GM18870 (cell line): Measurements from ENCODE around the gene MAP1LC3B.
"Not testable (repeated sequence)": the region's sequence is repeated elsewhere in the genome, so short reads cannot be mapped to it uniquely, and the experiment has no call there.

Source experiments
- ATAC-seq: cut with Tn5 transposase; IDR thresholded peaks from one replicate; pipeline ENCODE4 v1.9.1; 2021; ENCODE audit warnings: moderate library complexity; ENCODE audit not compliant: unreplicated experiment

MAP1LC3B gene

DNA sequence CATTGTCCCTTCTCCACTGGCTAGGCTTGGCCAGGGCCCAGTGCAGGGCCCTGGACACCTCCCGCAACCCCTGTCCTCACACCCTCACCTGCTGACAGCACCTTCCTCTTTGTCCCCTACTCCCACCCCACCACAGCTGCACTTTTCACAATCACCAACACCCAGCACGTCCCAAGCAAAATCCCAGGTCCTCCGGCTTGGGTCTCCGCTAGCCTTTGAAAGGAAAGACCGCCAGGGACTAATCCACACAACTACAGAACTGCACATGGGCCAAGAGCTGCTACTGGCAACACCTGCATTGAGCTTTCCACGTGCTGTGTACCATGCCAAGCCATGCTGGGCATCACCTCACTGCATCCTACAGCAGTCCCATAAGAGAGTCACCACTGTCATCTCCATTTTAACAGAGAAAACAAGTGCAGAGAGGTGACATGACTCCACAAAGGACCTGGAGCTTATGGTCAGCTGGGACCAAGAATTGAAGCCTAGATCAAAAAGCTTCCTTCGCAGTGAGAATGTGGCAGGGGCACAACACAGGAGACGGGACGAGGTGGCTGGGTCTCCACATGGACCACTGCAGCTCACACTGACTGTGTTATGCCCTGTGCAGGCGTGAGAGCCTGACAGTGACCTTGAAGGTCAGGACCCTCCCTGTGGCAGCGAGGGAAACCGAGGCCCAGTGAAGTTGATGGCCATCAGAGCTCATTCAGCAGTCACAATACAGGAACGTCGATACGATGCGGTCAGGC lies 31.1 kb upstream of the MAP1LC3B start:
- ATAC-seq, result no peak

DNA sequence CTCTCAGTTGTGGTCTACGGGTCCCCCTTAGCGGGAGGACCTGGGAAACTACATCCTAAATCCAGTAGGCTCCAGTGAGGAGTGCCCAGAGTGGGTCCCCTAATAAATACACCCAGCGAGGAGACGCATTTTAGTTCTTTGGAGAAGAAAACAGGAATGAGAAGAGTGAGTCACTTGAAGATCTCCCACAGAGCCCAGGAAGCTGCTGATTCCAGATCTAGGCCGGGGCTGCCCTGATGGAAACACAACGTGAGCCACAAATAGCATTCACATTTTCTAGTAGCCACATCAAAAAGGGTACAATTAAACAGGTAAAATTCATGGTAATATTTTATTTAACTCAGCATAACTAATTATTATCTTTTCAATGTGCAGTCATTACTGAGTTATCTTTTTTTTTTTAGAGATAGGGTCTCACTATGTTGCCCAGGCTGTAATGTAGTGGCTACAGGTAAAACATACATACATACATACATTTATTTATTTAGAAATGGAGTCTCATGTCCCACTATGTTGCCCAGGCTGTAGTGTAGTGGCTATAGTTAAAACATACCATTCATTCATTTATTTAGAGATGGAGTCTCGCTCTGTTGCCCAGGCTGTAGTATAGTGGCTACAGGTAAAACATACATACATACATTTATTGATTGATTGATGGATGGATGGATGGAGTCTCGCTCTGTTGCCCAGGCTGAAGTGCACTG lies 30.1 kb upstream of the MAP1LC3B start:
- no peak for ATAC-seq

DNA sequence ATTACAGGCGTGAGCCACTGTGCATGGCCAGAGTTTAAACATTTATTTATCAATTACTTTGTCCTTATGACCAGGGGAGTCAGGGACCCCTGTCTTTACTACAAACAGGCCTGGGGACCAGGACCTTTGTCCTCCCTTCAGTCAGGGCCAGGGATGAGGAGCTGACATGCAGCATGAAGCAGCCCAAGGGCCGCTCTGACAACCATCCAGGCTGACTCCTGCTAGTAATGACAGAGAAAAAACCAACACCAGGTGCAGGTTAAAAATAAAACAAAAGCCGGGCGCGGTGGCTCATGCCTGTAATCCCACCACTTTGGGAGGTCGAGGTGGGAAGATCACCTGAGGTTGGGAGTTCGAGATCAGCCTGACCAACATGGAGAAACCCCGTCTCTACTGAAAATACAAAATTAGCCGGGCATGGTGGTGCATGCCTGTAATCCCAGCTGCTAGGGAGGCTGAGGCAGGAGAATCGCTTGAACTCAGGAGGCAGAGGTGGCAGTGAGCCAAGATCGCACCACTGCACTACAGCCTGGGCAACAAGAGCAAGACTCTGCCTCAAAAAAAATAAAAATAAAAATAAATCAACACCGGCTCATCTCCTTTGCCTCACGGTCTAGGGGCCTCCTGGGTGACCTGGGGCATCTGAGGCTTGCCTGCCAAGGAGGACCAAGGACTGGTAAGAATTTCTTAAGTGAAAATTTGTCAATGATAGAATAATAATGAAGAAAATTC lies 29.1 kb upstream of the MAP1LC3B start:
- not testable (repeated sequence) for ATAC-seq

DNA sequence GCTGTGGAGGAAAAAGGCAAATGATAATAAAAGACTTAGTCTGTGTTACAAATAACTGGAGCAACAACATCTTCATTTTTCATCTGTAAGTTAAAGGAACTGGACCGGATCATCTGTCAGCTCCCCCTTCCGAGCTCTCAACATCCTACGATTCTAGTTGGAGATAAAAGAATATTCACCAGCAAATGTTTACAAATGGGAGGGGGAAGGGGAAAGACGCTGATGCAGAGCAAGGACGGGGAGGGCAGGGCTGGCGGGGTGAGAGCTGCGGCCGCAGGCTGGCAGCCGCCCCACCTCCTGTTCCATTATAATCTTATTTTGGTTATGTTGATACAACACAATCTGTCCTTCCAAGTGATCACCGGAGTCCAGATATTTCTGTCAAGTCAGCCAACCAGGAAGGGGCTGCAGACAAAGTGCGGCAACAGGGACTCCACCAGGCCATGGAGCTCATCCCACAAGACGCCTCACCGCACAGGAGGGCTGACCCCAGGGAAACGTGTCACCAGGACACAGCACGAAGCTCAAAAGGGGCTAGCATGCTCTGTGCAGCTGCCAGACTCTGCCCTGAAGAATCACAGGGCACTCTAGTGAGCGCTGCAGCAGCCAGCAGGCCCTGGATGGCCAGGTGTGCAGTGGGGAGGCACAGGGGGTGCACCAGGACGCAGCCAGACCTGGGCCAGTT lies 28.2 kb upstream of the MAP1LC3B start:
- ATAC-seq, result no peak

DNA sequence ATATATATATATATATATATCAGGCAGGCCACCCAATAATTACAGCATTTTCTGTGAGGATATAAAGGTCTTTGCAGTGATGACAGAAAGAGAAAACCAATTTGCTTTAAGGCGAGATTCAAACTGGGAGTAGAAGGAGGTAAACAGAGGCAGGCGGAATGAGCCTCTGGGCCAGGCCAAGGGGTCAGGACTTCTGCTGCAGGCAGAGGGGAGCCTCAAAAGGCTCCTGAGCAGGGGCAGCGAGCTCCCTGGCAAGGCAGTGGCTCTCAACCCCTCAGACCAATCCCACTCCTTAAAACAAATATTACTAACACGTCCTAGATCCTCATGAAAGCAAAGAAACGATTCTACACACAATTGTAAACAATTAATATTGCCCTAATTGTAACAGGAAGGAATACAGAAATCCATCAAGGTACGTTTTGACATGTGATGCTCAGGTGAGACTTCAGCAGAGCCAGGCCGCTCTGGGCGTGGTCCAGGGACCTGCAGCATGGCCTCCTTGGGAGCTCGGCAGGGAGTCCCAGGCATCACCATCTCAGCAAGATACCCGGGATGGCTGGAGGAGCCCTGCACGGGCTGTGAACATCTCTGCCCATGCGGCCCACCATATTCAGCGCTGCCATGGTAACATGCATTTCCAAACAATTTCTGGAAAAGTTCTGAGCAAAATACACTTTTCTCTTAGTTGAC lies 27.0 kb upstream of the MAP1LC3B start:
- no peak for ATAC-seq

DNA sequence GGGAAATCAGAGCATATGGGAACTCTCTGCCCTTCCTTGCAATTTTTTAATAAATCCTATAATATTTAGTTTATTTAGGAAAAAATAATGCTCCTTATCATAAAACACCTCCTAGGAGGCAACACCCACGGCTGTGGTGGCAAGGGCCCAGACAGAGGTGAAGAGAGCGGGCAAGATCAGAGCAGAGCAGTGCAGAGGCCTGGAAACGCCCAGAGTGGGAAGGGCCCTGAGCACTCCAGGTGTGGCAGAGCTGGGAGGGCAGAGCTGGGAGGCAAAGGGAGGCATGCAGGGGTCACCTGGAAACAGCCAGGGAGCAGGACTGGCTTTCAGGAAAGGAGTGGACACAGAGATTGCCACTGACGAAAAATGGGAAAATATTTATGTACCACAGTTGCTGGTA lies 25.8 kb upstream of the MAP1LC3B start:
- ATAC-seq, result no peak

DNA sequence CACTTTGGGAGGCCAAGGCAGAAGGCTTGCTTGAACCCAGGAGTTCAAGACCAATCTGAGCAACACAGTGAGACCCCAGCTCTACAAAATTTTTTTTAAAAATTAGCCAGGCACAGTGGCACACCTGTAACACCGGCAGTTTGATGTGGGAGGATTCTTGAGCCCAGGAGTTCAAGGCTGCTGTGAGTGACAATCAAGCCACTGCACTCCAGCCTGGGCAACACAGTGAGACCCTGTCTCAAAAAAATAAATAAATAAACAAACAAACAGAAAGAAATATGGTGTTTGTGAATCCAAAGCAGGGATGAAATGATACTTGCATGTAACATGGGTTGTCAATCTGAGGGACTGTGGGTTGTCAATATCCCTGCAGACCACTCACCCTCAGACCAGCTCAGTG lies 25.2 kb upstream of the MAP1LC3B start:
- no peak for ATAC-seq

- no peak for ATAC-seq
These were observed 24.6 kb upstream of the MAP1LC3B start for GRCh38 chr16:87367529-87367928.

DNA sequence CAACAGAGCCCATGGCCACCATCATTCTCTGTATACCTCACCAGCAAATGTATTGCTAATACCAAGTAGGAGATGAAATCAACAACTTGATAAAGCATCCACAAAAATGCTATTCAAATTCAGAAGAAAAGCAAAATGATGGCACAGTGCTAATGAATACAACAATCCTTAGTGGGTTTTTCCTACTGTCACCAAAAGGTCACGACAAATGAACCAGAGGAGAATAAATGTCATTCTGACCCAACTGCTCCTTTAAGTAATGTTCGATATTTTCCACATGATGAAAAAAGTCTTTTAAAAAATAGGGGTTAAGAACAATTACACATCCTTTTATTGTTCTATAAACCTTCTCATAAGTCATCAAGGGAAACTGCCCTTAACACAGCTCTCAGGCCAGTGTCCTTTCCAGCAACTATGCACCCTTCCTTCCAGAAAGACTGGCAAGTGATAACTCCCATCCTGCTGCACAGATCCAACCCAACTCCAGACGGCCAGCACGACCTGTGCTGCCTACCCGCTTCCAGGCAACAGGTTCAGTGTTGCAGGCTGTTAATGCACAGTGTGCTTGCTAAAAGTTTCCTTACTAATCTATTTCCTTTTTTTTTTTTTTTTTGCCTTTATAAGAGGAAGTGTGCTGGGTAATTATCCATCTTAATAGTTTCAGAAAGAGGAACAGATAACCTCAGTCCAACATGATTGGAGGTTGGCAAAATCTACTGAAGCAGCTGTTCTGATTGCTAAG lies 23.9 kb upstream of the MAP1LC3B start:
- no peak for ATAC-seq

GRCh38 chr16:87369117-87369765 lies 22.9 kb upstream of the MAP1LC3B start:
- ATAC-seq, result no peak

DNA sequence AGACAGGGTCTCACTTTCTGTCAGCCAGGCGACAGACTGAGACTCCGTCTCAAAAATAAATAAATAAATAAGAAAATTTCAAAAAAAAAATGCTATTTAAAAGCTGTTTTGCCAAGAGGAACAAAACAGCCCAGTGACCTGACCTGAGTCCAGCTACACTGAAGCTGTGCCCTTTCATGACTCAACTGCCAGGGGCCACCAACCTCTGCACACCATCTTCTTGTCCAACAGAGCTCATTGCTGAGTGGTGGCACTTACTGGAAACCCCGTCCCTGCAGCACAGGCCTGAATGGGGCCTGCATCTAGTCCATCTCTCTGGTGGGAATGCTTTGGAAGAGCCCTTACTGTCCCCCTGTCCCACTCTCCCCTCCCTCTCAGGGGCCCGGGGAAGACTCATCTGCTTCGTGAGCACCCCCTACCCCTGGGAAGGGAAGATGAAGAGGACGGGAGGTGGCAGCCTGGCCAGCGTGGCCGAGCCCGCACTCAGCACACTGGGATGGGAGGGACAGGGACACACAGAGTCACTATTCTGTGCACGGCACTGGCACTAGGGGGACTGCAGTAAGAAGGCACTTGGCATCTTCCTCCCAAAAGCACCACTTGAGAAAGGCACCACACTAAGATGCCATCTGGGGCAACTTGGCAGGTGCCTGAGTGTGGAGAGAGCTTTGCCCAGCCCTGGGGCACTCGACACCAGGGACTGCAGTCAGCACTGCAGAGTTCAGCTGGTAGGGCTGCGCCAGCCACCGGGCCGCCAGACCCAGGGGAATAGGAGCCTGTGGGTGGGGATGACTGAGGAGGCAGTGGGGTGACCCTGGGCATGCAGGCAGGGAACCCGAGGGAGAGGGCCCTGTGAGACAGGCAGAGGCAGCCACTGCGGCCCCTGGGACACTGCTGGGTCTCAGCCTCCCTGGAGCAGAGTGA lies 22.1 kb upstream of the MAP1LC3B start:
- no peak for ATAC-seq

- no peak for ATAC-seq
These were observed 20.8 kb upstream of the MAP1LC3B start for GRCh38 chr16:87371261-87371866.

GRCh38 chr16:87372305-87372704 lies 19.8 kb upstream of the MAP1LC3B start:
- ATAC-seq, result no peak

GRCh38 chr16:87374313-87374712 lies 17.8 kb upstream of the MAP1LC3B start:
- no peak for ATAC-seq

GRCh38 chr16:87375426-87376135 lies 16.6 kb upstream of the MAP1LC3B start:
- ATAC-seq, result no peak

DNA sequence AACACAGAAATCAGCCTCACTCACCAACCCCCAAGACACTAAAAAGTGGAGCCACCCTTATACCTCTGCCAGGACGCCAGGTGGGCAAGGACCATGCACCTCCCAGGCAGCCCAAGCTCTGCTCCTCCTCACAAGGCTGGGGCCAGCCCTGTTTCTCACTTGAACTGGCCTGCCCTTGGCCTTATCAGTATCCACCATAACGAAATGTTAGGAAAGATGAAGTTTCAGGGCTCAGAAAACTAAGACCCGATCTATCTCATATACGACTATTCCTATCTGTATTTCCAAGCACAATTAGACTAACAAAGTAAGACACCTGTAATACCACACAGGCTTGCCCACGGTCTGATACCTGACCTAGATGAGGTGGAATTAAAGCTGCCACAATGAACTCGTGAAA lies 15.5 kb upstream of the MAP1LC3B start:
- no peak for ATAC-seq

DNA sequence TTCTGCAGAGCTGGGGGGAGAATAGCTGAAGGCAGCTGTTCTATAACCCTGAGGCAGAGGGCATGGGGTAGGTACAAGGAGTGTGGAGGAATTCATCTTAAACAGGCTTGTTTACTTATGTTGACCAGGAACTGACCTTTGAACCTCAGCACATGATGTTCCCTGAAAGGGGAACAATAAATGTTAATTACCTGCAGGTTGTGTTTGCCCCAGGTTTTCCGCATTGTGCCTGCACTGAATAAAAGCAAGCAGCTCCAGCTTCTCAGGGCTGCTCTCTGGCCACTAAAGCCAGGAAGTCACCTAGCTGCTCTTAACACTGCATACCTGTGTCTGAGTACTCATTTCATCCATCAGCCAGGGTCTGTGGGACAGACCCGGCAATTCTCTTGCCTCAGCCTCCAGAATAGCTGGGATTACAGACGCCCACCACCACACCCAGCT lies 12.8 kb upstream of the MAP1LC3B start:
- ATAC-seq, result not testable (repeated sequence)
